ENCODE data around the gene CACNA1E.
"Not testable (repeated sequence)": the region's sequence is repeated elsewhere in the genome, so short reads cannot be mapped to it uniquely, and the experiment has no call there.

Gene CACNA1E

GRCh38 chr1:181516706-181517105, 33.4 kb downstream of the CACNA1E start:
- no peak for DNase-seq

GRCh38 chr1:181517181-181517875, 34.0 kb downstream of the CACNA1E start:
- DNase-seq, result peak in 2 of 51 donors; percentile 2 to 7

GRCh38 chr1:181518152-181518551, 34.8 kb downstream of the CACNA1E start:
- no peak for DNase-seq

- DNase-seq, result no peak
Measured at GRCh38 chr1:181522864-181523263, 39.5 kb downstream of the CACNA1E start.

- no peak for DNase-seq
Measured at GRCh38 chr1:181525104-181525721, 41.9 kb downstream of the CACNA1E start.

GRCh38 chr1:181528241-181528640, 44.9 kb downstream of the CACNA1E start:
- DNase-seq, result not testable (repeated sequence)

GRCh38 chr1:181531441-181531840, 48.1 kb downstream of the CACNA1E start:
- DNase-seq, result no peak

GRCh38 chr1:181531951-181532600, 48.8 kb downstream of the CACNA1E start:
- no peak for DNase-seq

- no peak for DNase-seq
Measured at GRCh38 chr1:181538836-181539235, 55.5 kb downstream of the CACNA1E start.

- DNase-seq, result no peak
Measured at GRCh38 chr1:181541458-181541857, 58.1 kb downstream of the CACNA1E start.

- DNase-seq, result peak in 1 of 51 donors; percentile 48
Measured at GRCh38 chr1:181541947-181542346, 58.6 kb downstream of the CACNA1E start.

- DNase-seq, result not testable (repeated sequence)
Measured at GRCh38 chr1:181542406-181542805, 59.1 kb downstream of the CACNA1E start.

- DNase-seq, result no peak
Measured at GRCh38 chr1:181545395-181545794, 62.1 kb downstream of the CACNA1E start.

- DNase-seq, result no peak
Measured at GRCh38 chr1:181548497-181548896, 65.2 kb downstream of the CACNA1E start.

GRCh38 chr1:181551249-181551648, 67.9 kb downstream of the CACNA1E start:
- DNase-seq, result peak in 44 of 51 donors; percentile 27 to 91 (median 74)

- DNase-seq, result no peak
Measured at GRCh38 chr1:181551754-181552153, 68.4 kb downstream of the CACNA1E start.

- DNase-seq, result peak in 12 of 51 donors; percentile 7 to 67 (median 18)
Measured at GRCh38 chr1:181554465-181554864, 71.1 kb downstream of the CACNA1E start.

- DNase-seq, result no peak
Measured at GRCh38 chr1:181556631-181557030, 73.3 kb downstream of the CACNA1E start.

GRCh38 chr1:181557313-181557712, 74.0 kb downstream of the CACNA1E start:
- peak in 1 of 51 donors; percentile 19 for DNase-seq

GRCh38 chr1:181558416-181558815, 75.1 kb downstream of the CACNA1E start:
- no peak for DNase-seq

GRCh38 chr1:181559142-181559541, 75.8 kb downstream of the CACNA1E start:
- DNase-seq, result no peak

GRCh38 chr1:181562395-181562794, 79.1 kb downstream of the CACNA1E start:
- DNase-seq, result no peak

GRCh38 chr1:181568736-181569135, 85.4 kb downstream of the CACNA1E start:
- no peak for DNase-seq
